Measurements from ENCODE around the gene GMPR. TPM values are rescaled to one million over a fixed set of nuclear protein-coding genes. Genes with fewer than 3 reads are reported as not detected.

GMPR gene
- total RNA-seq, 6 donors from 2014 or later, result 10.5 to 25.6 (median 16.4) TPM

- no peak for TF ChIP-seq POLR2A (IDR thresholded peaks at IDR 0.05)
- TF ChIP-seq CTCF (IDR thresholded peaks at IDR 0.05), result peak in 1 of 6 experiments; percentile 32
- DNase-seq (no peak), ATAC-seq (ENCODE audit: low FRiP score in 2 of 2) (no peak)
- no peak overlapping the region for H3K27ac ChIP-seq
- H3K4me3 ChIP-seq, result no peak overlapping the region
- WGBS, 2 donors, result 75% methylated on average over 3 of the region's 3 CpGs
- H3K36me3 ChIP-seq, result no peaks in the 10 kb centered on the region
- no peaks in the 10 kb centered on the region for H3K9me3 ChIP-seq
- H3K27me3 ChIP-seq, result no peaks in the 10 kb centered on the region
- H3K4me1 ChIP-seq, result peaks cover 25 to 35% (median 29%) of the 10 kb centered on the region in 4 donors
Measured at GRCh38 chr6:16339265-16339587, 100.8 kb downstream of the GMPR start.

GRCh38 chr6:16343593-16343992 is 105.2 kb downstream of the GMPR start:
- Histone ChIP-seq H3K27me3 (no peaks in the 10 kb centered on the region), H3K9me3 (no peaks in the 10 kb centered on the region), H3K4me3 (no peak overlapping the region), H3K27ac (no peak overlapping the region), H3K4me1 (peaks cover 12 to 29% (median 23%) of the 10 kb centered on the region in 4 donors), H3K36me3 (no peaks in the 10 kb centered on the region)
- ATAC-seq (ENCODE audit: low FRiP score in 2 of 2), result no peak
- DNase-seq, result no peak
- TF ChIP-seq CTCF (IDR thresholded peaks at IDR 0.05), result no peak
- WGBS, 2 donors, result 94 to 97% methylated on average over 7 to 8 of the region's 8 CpGs

- ATAC-seq (ENCODE audit: low FRiP score in 2 of 2) (no peak), DNase-seq (no peak)
- peak overlapping the region in 1 of 4 donors; percentile 48 for H3K27ac ChIP-seq
- no peak overlapping the region for H3K4me3 ChIP-seq
- TF ChIP-seq POLR2A (IDR thresholded peaks at IDR 0.05), result no peak
- no peak for TF ChIP-seq EP300 (IDR thresholded peaks at IDR 0.05)
- TF ChIP-seq POLR2AphosphoS5 (IDR thresholded peaks at IDR 0.05), result no peak
- TF ChIP-seq CTCF (IDR thresholded peaks at IDR 0.05), result no peak
- no peaks in the 10 kb centered on the region for H3K36me3 ChIP-seq
- no peaks in the 10 kb centered on the region for H3K27me3 ChIP-seq
- no peaks in the 10 kb centered on the region for H3K9me3 ChIP-seq
- whole genome bisulfite sequencing, 2 donors, result 72 to 74% methylated on average over 6 of the region's 6 CpGs
- H3K4me1 ChIP-seq, result peaks cover 9 to 22% (median 16%) of the 10 kb centered on the region in 4 donors
Measured at GRCh38 chr6:16344756-16345155, 106.4 kb downstream of the GMPR start.

Small RNA genes within 50 kb of the gene (small RNA-seq; reads per million reads assigned to genes)
- gene RF00019 (0 reads per million in 4 donors), gene RNU6-1114P (0 reads per million in 4 donors)

Other genes starting within 250 kb of the GMPR start
- 10 to 100 TPM; 29.9 to 95.3 (median 43.9) TPM for gene MYLIP, start 109.5 kb upstream of the GMPR start, total RNA-seq

Measured in upper lobe of left lung (tissue), 6 donors.